Adipocyte (in vitro differentiated cells): ENCODE measurements around the gene EFNA4.

Experiments used
- DNase-seq: peaks from one replicate; pipeline ENCODE4 v3.0.0-alpha.2; 2015; ENCODE audit warnings: low read depth
- H3K27me3 ChIP-seq: replicated peaks from 2 replicates; pipeline ENCODE4 v1.7.0; 2013; ENCODE audit warnings: mild to moderate bottlenecking, low read length, moderate library complexity; ENCODE audit not compliant: control insufficient read depth, insufficient read depth
- H3K36me3 ChIP-seq: 2 replicates; pipeline ENCODE4 v1.7.0; 2013; ENCODE audit warnings: low read length, mild to moderate bottlenecking, moderate library complexity; ENCODE audit not compliant: control insufficient read depth, insufficient read depth, severe bottlenecking
- H3K4me1 ChIP-seq: 2 replicates; pipeline ENCODE4 v1.7.0; 2013; ENCODE audit warnings: mild to moderate bottlenecking, low read length, moderate library complexity; ENCODE audit not compliant: control insufficient read depth, insufficient read depth
- H3K4me3 ChIP-seq: 2 replicates; pipeline ENCODE4 v1.7.0; 2013; ENCODE audit warnings: mild to moderate bottlenecking, low read length, moderate library complexity
- H3K9ac ChIP-seq: 2 replicates; pipeline ENCODE4 v1.7.0; 2013; ENCODE audit warnings: mild to moderate bottlenecking, low read length, moderate library complexity
- H3K9me3 ChIP-seq: 2 replicates; pipeline ENCODE4 v1.7.0; 2013; ENCODE audit warnings: mild to moderate bottlenecking, low read length, moderate library complexity; ENCODE audit not compliant: control insufficient read depth

The EFNA4 gene

GRCh38 chr1:155022927-155023236 is 40.7 kb upstream of the EFNA4 start:
- no peak overlapping the region for H3K9ac ChIP-seq
- no peaks in the 10 kb centered on the region for H3K36me3 ChIP-seq
- no peaks in the 10 kb centered on the region for H3K27me3 ChIP-seq
- DNase-seq, result no peak
- H3K4me3 ChIP-seq, result no peak overlapping the region
- H3K9me3 ChIP-seq, result no peaks in the 10 kb centered on the region
- H3K4me1 ChIP-seq, result peaks cover 19% of the 10 kb centered on the region

DNA sequence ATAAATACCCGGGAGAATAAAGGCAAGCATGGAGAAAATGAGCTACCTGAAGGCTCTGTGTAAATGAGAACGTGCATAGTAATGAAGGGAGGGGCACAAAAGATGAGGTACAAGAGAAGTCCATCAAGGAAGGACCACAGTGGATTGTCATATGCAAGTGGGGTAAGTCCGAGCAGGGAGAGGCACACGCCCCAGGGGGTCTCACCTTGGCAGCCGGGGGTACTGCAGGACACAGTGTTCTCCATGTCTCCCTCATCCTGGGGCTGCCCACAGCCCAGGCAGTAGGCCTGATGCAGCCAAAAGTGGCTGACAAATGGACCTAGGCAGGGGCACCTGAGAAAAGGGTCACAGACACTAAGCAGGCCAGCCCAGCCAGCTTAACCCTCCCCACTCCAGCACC is 39.9 kb upstream of the EFNA4 start:
- Histone ChIP-seq H3K4me3 (no peak overlapping the region), H3K9ac (no peak overlapping the region), H3K27me3 (no peaks in the 10 kb centered on the region), H3K9me3 (no peaks in the 10 kb centered on the region), H3K36me3 (no peaks in the 10 kb centered on the region), H3K4me1 (peaks cover 13% of the 10 kb centered on the region)
- no peak for DNase-seq

- Histone ChIP-seq H3K9me3 (no peaks in the 10 kb centered on the region), H3K4me1 (peaks cover 6% of the 10 kb centered on the region), H3K9ac (no peak overlapping the region), H3K4me3 (no peak overlapping the region), H3K36me3 (no peaks in the 10 kb centered on the region), H3K27me3 (no peaks in the 10 kb centered on the region)
- no peak for DNase-seq
Observed at GRCh38 chr1:155024315-155024714, 39.2 kb upstream of the EFNA4 start.

- Histone ChIP-seq H3K27me3 (no peaks in the 10 kb centered on the region), H3K9ac (no peak overlapping the region), H3K9me3 (no peaks in the 10 kb centered on the region), H3K36me3 (no peaks in the 10 kb centered on the region), H3K4me1 (no peaks in the 10 kb centered on the region), H3K4me3 (no peak overlapping the region)
- no peak for DNase-seq
Observed at GRCh38 chr1:155026154-155026553, 37.4 kb upstream of the EFNA4 start.

DNA sequence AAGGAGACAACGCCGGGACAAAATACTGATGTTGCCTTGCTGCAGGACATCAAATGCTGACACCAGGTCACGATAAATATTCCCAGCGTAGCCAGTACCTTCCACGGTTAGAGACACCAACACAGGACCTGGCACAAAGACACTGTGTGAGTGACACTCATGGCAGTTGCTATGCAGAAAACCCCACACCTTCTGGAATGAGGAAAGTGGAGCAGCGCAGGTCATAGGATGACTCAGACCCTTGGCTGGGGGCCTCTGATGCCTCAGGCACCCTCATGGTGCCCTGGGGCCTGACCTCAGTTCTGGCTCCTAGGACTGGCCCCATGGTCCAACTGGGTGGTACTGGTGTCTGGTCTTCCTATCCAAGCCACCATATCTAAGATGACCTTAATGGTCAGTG is 37.0 kb upstream of the EFNA4 start:
- Histone ChIP-seq H3K4me1 (no peaks in the 10 kb centered on the region), H3K27me3 (no peaks in the 10 kb centered on the region), H3K9me3 (no peaks in the 10 kb centered on the region), H3K9ac (no peak overlapping the region), H3K4me3 (no peak overlapping the region), H3K36me3 (no peaks in the 10 kb centered on the region)
- no peak for DNase-seq

DNA sequence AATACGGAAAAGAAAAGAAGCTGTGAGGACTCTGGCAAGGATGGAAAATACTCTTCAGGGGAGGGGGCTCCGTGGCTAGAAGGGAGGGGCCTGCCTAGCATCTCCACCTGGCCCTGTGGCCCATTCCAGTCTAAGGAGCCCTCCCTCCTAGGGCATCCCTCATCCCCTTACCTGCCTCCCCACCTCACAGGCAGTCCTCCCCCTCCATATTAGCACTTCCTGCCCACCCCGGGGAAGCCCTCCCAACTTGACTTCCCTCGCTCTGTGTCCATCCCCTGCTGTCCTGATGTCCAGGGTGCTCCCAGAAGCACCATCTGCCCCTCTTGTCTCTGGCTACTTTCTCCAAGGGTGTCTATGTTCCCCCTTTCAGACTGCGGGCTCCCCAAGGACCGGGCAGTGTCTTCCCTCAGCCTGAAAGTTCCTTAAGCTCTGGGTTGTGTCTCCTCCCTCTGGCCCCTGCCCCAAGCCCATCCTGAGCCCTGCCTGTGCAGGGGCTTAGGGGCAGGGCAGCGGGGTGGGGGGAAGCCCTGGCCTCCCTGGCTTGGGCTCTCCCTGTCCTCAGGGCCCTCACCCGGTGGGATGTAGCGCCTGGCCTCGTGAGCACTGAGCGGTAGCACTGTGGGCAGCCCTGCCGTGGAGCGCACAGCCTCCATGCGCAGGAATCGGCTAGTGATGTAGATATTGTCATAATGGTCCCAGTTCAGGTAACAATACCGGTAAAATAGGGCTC is 33.9 kb upstream of the EFNA4 start:
- DNase-seq, result no peak
- Histone ChIP-seq H3K36me3 (no peaks in the 10 kb centered on the region), H3K27me3 (peaks cover 8% of the 10 kb centered on the region), H3K4me1 (no peaks in the 10 kb centered on the region), H3K4me3 (no peak overlapping the region), H3K9me3 (no peaks in the 10 kb centered on the region), H3K9ac (no peak overlapping the region)

DNA sequence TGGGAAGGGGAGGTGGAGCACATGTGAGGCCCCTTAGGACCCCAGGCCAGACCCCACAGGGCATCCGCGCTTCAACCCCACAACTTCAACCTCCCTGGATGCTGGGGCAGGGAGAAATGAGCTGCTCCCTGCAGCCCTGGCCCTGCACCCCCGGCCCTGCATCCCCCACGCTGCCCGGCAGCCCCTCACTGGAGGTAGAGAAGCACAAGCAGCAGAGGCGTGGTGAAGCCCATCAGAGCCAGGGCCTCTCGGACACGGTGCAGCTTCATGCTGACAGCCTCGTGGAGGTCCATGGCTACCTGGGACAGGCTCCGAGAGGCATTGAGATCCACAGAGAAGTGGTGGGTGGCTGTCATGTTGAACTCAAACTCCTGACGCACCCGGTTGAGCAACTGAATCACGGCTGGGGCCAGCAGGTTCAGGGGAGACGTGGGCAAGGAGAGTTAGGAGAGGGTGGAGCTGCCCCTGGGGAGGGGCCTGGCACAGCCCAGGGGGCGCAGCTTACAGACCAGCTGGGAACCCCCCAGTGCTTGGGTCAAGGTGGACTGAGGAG is 33.2 kb upstream of the EFNA4 start:
- no peak overlapping the region for H3K4me3 ChIP-seq
- DNase-seq, result no peak
- no peaks in the 10 kb centered on the region for H3K9me3 ChIP-seq
- H3K27me3 ChIP-seq, result peaks cover 8% of the 10 kb centered on the region
- no peaks in the 10 kb centered on the region for H3K36me3 ChIP-seq
- no peak overlapping the region for H3K9ac ChIP-seq
- no peaks in the 10 kb centered on the region for H3K4me1 ChIP-seq

DNA sequence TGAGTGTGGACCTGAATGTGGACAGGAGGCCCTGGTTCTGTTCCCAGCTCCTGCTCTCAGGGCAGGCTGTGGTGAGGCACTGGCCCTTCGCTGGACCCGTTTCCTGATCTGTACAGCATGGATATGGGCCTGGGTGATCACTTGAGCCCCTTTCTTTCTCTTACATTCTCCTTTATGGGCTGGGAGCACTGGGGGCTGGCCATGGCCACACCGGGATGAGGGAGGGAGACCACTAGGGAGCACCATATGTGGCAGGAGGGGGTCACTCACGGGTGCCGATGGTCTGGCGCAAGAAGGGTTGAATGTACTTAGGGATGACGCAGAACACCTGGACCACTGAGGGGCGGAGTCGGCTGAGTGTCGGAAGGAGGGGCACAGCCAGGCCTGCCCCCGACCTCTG is 32.6 kb upstream of the EFNA4 start:
- Histone ChIP-seq H3K4me1 (no peaks in the 10 kb centered on the region), H3K4me3 (no peak overlapping the region), H3K9ac (no peak overlapping the region), H3K36me3 (no peaks in the 10 kb centered on the region), H3K27me3 (peaks cover 8% of the 10 kb centered on the region), H3K9me3 (no peaks in the 10 kb centered on the region)
- DNase-seq, result no peak

GRCh38 chr1:155032886-155033285 is 30.7 kb upstream of the EFNA4 start:
- Histone ChIP-seq H3K4me1 (no peaks in the 10 kb centered on the region), H3K9me3 (no peaks in the 10 kb centered on the region), H3K36me3 (no peaks in the 10 kb centered on the region), H3K27me3 (peaks cover 8% of the 10 kb centered on the region), H3K4me3 (no peak overlapping the region), H3K9ac (no peak overlapping the region)
- DNase-seq, result no peak

- DNase-seq, result no peak
- Histone ChIP-seq H3K27me3 (peaks cover 8% of the 10 kb centered on the region), H3K36me3 (no peaks in the 10 kb centered on the region)
Observed at GRCh38 chr1:155033524-155033923, 30.0 kb upstream of the EFNA4 start, which contains the start of the genes DCST1 and DCST2. Gene DCST1, plus strand, starts transcription at chr1:155033824. Its CDS starts 213 bp downstream, at chr1:155034037. Gene DCST2, minus strand, starts transcription at chr1:155033781. Its CDS starts 80 bp downstream, at chr1:155033701.

GRCh38 chr1:155034318-155035208 is 29.0 kb upstream of the EFNA4 start:
- no peak for DNase-seq
- H3K4me1 ChIP-seq, result peaks cover 7% of the 10 kb centered on the region
- no peak overlapping the region for H3K9ac ChIP-seq
- peaks cover 8% of the 10 kb centered on the region for H3K27me3 ChIP-seq
- H3K9me3 ChIP-seq, result no peaks in the 10 kb centered on the region
- H3K4me3 ChIP-seq, result no peak overlapping the region
- no peaks in the 10 kb centered on the region for H3K36me3 ChIP-seq

More at GRCh38 chr1:155033524-155033923, 30.0 kb upstream of the EFNA4 start, which contains the start of the genes DCST1 and DCST2:
- H3K9me3 ChIP-seq, result no peaks in the 10 kb centered on the region
- no peak within 1 kb of the TSS for H3K4me3 ChIP-seq
- no peak within 1 kb of the TSS for H3K9ac ChIP-seq
- no peaks in the 10 kb centered on the region for H3K4me1 ChIP-seq
